Activated naive CD8-positive, alpha-beta T cell treated with anti-CD3 and anti-CD28 coated beads, Interleukin-2, amount 50 U/mL, for 24 hours (primary cell): Measurements from ENCODE around the gene CHTF8.
A peak's percentile ranks its signal among the peaks of the same experiment; 100 is the strongest.
"Not testable (repeated sequence)": the region's sequence is repeated elsewhere in the genome, so short reads cannot be mapped to it uniquely, and the experiment has no call there.

Experiments
- ATAC-seq: fragments of 150-1000 bp; cut with Tn5 transposase; one replicate; pipeline ENCODE4 v1.10.0; 2021
- DNase-seq: peaks from one replicate; pipeline ENCODE4 v3.0.0; 2021
- H3K27ac Mint-ChIP-seq: one replicate; pipeline ENCODE4 v1.8.0; 2021; ENCODE audit warnings: mild to moderate bottlenecking, mixed read lengths
- H3K27me3 Mint-ChIP-seq: one replicate; pipeline ENCODE4 v1.8.0; 2021; ENCODE audit warnings: mixed read lengths
- H3K36me3 Mint-ChIP-seq: one replicate; pipeline ENCODE4 v1.8.0; 2021; ENCODE audit warnings: low read depth, mixed read lengths
- H3K4me1 Mint-ChIP-seq: one replicate; pipeline ENCODE4 v1.8.0; 2021; ENCODE audit warnings: mixed read lengths
- H3K4me3 Mint-ChIP-seq: one replicate; pipeline ENCODE4 v1.8.0; 2021; ENCODE audit warnings: mild to moderate bottlenecking, moderate library complexity, mixed read lengths
- H3K9me3 Mint-ChIP-seq: one replicate; pipeline ENCODE4 v1.8.0; 2021; ENCODE audit warnings: mixed read lengths

The CHTF8 gene

GRCh38 chr16:69150146-69150865 lies 17.9 kb upstream of the CHTF8 start:
- H3K4me3 Mint-ChIP-seq, result no peak overlapping the region
- H3K36me3 Mint-ChIP-seq, result peaks cover 56% of the 10 kb centered on the region
- DNase-seq, result peak; percentile 29
- H3K27ac Mint-ChIP-seq, result no peak overlapping the region
- no peaks in the 10 kb centered on the region for H3K27me3 Mint-ChIP-seq
- no peaks in the 10 kb centered on the region for H3K4me1 Mint-ChIP-seq
- H3K9me3 Mint-ChIP-seq, result no peaks in the 10 kb centered on the region
- ATAC-seq, result peak; percentile 77

- H3K36me3 Mint-ChIP-seq, result peaks cover 54% of the 10 kb centered on the region
- ATAC-seq, H3K27ac Mint-ChIP-seq, H3K9me3 Mint-ChIP-seq, H3K4me1 Mint-ChIP-seq, H3K4me3 Mint-ChIP-seq, H3K27me3 Mint-ChIP-seq, DNase-seq: not testable (repeated sequence)
Measured at GRCh38 chr16:69149621-69150020, 17.2 kb upstream of the CHTF8 start.

- no peak overlapping the region for H3K4me3 Mint-ChIP-seq
- H3K27me3 Mint-ChIP-seq, result no peaks in the 10 kb centered on the region
- no peaks in the 10 kb centered on the region for H3K4me1 Mint-ChIP-seq
- DNase-seq (no peak), ATAC-seq (no peak)
- peaks cover 55% of the 10 kb centered on the region for H3K36me3 Mint-ChIP-seq
- H3K9me3 Mint-ChIP-seq, result no peaks in the 10 kb centered on the region
- H3K27ac Mint-ChIP-seq, result no peak overlapping the region
Measured at GRCh38 chr16:69145658-69146057, 13.3 kb upstream of the CHTF8 start.

GRCh38 chr16:69143116-69143515 lies 10.7 kb upstream of the CHTF8 start:
- DNase-seq (no peak), ATAC-seq (no peak)
- Mint-ChIP-seq H3K9me3 (no peaks in the 10 kb centered on the region), H3K36me3 (peaks cover 66% of the 10 kb centered on the region), H3K4me1 (no peaks in the 10 kb centered on the region), H3K4me3 (no peak overlapping the region), H3K27ac (no peak overlapping the region), H3K27me3 (no peaks in the 10 kb centered on the region)

GRCh38 chr16:69141936-69142335 lies 9.5 kb upstream of the CHTF8 start:
- H3K27ac Mint-ChIP-seq, result no peak overlapping the region
- H3K27me3 Mint-ChIP-seq, result no peaks in the 10 kb centered on the region
- H3K36me3 Mint-ChIP-seq, result peaks cover 73% of the 10 kb centered on the region
- H3K9me3 Mint-ChIP-seq, result no peaks in the 10 kb centered on the region
- ATAC-seq, result no peak
- peaks cover 5% of the 10 kb centered on the region for H3K4me1 Mint-ChIP-seq
- DNase-seq, result no peak
- no peak overlapping the region for H3K4me3 Mint-ChIP-seq

GRCh38 chr16:69141014-69141413 lies 8.6 kb upstream of the CHTF8 start:
- Mint-ChIP-seq H3K4me1 (peaks cover 12% of the 10 kb centered on the region), H3K4me3 (no peak overlapping the region), H3K36me3 (peaks cover 77% of the 10 kb centered on the region), H3K9me3 (no peaks in the 10 kb centered on the region), H3K27ac (no peak overlapping the region), H3K27me3 (no peaks in the 10 kb centered on the region)
- no peak for DNase-seq
- ATAC-seq, result no peak

GRCh38 chr16:69139464-69139863 lies 7.1 kb upstream of the CHTF8 start:
- not testable (repeated sequence) for H3K27ac Mint-ChIP-seq, DNase-seq, H3K9me3 Mint-ChIP-seq, H3K27me3 Mint-ChIP-seq, ATAC-seq, H3K4me3 Mint-ChIP-seq
- H3K4me1 Mint-ChIP-seq, result peaks cover 21% of the 10 kb centered on the region
- peaks cover 76% of the 10 kb centered on the region for H3K36me3 Mint-ChIP-seq

- Mint-ChIP-seq H3K27me3 (no peaks in the 10 kb centered on the region), H3K36me3 (peaks cover 79% of the 10 kb centered on the region), H3K27ac (no peak overlapping the region), H3K9me3 (no peaks in the 10 kb centered on the region), H3K4me1 (peaks cover 29% of the 10 kb centered on the region), H3K4me3 (no peak overlapping the region)
- ATAC-seq (no peak), DNase-seq (no peak)
Measured at GRCh38 chr16:69138608-69139007, 6.2 kb upstream of the CHTF8 start.

GRCh38 chr16:69133373-69133954 lies 1.1 kb upstream of the CHTF8 start:
- H3K36me3 Mint-ChIP-seq, result peaks cover 49% of the 10 kb centered on the region

GRCh38 chr16:69131839-69132423 lies 457 bp downstream of the CHTF8 start:
- peaks cover 59% of the 10 kb centered on the region for H3K4me1 Mint-ChIP-seq
- peak; percentile 52 for ATAC-seq
- H3K9me3 Mint-ChIP-seq, result no peaks in the 10 kb centered on the region
- peak overlapping the region; percentile 91 for H3K27ac Mint-ChIP-seq
- H3K36me3 Mint-ChIP-seq, result peaks cover 40% of the 10 kb centered on the region
- peak; percentile 84 for DNase-seq
- H3K27me3 Mint-ChIP-seq, result no peaks in the 10 kb centered on the region
- peak overlapping the region; percentile 96 for H3K4me3 Mint-ChIP-seq

More at GRCh38 chr16:69133373-69133954, 1.1 kb upstream of the CHTF8 start:
- DNase-seq (no peak), ATAC-seq (peak; percentile 14)
- Mint-ChIP-seq H3K27me3 (no peaks in the 10 kb centered on the region), H3K9me3 (no peaks in the 10 kb centered on the region), H3K4me3 (peak overlapping the region; percentile 96), H3K4me1 (peaks cover 53% of the 10 kb centered on the region), H3K27ac (peak overlapping the region; percentile 93)

- Mint-ChIP-seq H3K36me3 (peaks cover 34% of the 10 kb centered on the region), H3K9me3 (no peaks in the 10 kb centered on the region), H3K27ac (peak overlapping the region; percentile 91), H3K4me3 (peak overlapping the region; percentile 96), H3K4me1 (peaks cover 54% of the 10 kb centered on the region), H3K27me3 (no peaks in the 10 kb centered on the region)
- DNase-seq (no peak), ATAC-seq (no peak)
Measured at GRCh38 chr16:69131167-69131838, 1.1 kb downstream of the CHTF8 start.

GRCh38 chr16:69130461-69130860 lies 1.9 kb downstream of the CHTF8 start:
- Mint-ChIP-seq H3K4me1 (peaks cover 50% of the 10 kb centered on the region), H3K9me3 (no peaks in the 10 kb centered on the region), H3K4me3 (peak overlapping the region; percentile 96), H3K27ac (no peak overlapping the region), H3K36me3 (peaks cover 30% of the 10 kb centered on the region), H3K27me3 (no peaks in the 10 kb centered on the region)
- ATAC-seq (no peak), DNase-seq (no peak)

GRCh38 chr16:69127966-69128510 lies 4.3 kb downstream of the CHTF8 start:
- DNase-seq, result no peak
- H3K9me3 Mint-ChIP-seq, result no peaks in the 10 kb centered on the region
- H3K4me1 Mint-ChIP-seq, result peaks cover 38% of the 10 kb centered on the region
- peak overlapping the region; percentile 52 for H3K27ac Mint-ChIP-seq
- H3K36me3 Mint-ChIP-seq, result peaks cover 16% of the 10 kb centered on the region
- no peaks in the 10 kb centered on the region for H3K27me3 Mint-ChIP-seq
- no peak for ATAC-seq
- H3K4me3 Mint-ChIP-seq, result no peak overlapping the region

- H3K4me1 Mint-ChIP-seq, result peaks cover 38% of the 10 kb centered on the region
- H3K27ac Mint-ChIP-seq, H3K27me3 Mint-ChIP-seq, DNase-seq, ATAC-seq, H3K4me3 Mint-ChIP-seq, H3K9me3 Mint-ChIP-seq: not testable (repeated sequence)
- peaks cover 16% of the 10 kb centered on the region for H3K36me3 Mint-ChIP-seq
Measured at GRCh38 chr16:69126801-69127200, 5.6 kb downstream of the CHTF8 start.
